Measurements from ENCODE around the gene NPFF.

DNA sequence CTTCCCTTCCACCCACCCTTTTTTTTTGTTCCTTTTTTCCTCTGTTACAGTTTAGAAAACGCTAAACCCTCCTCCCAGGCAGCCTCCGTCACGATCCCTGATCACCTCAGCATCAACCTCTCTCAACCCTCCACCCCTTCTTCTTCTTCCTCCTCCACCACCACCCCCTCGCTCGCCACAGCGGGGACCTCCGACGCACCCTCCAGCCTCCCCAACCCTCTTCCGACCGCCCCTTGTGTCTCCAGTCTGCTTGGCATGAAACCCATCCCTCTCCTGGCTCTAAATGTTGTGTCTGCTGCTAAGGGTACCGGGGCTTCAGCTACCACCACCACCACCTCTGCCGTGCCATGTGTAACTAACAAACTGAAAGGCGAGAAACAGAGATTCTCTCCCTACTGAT, 32.5 kb downstream of the NPFF start:
- TF ChIP-seq, protein P1, sequence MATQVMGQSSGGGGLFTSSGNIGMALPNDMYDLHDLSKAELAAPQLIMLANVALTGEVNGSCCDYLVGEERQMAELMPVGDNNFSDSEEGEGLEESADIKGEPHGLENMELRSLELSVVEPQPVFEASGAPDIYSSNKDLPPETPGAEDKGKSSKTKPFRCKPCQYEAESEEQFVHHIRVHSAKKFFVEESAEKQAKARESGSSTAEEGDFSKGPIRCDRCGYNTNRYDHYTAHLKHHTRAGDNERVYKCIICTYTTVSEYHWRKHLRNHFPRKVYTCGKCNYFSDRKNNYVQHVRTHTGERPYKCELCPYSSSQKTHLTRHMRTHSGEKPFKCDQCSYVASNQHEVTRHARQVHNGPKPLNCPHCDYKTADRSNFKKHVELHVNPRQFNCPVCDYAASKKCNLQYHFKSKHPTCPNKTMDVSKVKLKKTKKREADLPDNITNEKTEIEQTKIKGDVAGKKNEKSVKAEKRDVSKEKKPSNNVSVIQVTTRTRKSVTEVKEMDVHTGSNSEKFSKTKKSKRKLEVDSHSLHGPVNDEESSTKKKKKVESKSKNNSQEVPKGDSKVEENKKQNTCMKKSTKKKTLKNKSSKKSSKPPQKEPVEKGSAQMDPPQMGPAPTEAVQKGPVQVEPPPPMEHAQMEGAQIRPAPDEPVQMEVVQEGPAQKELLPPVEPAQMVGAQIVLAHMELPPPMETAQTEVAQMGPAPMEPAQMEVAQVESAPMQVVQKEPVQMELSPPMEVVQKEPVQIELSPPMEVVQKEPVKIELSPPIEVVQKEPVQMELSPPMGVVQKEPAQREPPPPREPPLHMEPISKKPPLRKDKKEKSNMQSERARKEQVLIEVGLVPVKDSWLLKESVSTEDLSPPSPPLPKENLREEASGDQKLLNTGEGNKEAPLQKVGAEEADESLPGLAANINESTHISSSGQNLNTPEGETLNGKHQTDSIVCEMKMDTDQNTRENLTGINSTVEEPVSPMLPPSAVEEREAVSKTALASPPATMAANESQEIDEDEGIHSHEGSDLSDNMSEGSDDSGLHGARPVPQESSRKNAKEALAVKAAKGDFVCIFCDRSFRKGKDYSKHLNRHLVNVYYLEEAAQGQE (IDR thresholded peaks at IDR 0.05), result no peak
- TF ChIP-seq, protein P2, sequence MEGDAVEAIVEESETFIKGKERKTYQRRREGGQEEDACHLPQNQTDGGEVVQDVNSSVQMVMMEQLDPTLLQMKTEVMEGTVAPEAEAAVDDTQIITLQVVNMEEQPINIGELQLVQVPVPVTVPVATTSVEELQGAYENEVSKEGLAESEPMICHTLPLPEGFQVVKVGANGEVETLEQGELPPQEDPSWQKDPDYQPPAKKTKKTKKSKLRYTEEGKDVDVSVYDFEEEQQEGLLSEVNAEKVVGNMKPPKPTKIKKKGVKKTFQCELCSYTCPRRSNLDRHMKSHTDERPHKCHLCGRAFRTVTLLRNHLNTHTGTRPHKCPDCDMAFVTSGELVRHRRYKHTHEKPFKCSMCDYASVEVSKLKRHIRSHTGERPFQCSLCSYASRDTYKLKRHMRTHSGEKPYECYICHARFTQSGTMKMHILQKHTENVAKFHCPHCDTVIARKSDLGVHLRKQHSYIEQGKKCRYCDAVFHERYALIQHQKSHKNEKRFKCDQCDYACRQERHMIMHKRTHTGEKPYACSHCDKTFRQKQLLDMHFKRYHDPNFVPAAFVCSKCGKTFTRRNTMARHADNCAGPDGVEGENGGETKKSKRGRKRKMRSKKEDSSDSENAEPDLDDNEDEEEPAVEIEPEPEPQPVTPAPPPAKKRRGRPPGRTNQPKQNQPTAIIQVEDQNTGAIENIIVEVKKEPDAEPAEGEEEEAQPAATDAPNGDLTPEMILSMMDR (IDR thresholded peaks at IDR 0.05), result no peak

Measured in A549 (cell line).